Measurements from ENCODE around the gene CXCR1.
"Not testable (repeated sequence)": the region's sequence is repeated elsewhere in the genome, so short reads cannot be mapped to it uniquely, and the experiment has no call there.

Gene CXCR1

DNA sequence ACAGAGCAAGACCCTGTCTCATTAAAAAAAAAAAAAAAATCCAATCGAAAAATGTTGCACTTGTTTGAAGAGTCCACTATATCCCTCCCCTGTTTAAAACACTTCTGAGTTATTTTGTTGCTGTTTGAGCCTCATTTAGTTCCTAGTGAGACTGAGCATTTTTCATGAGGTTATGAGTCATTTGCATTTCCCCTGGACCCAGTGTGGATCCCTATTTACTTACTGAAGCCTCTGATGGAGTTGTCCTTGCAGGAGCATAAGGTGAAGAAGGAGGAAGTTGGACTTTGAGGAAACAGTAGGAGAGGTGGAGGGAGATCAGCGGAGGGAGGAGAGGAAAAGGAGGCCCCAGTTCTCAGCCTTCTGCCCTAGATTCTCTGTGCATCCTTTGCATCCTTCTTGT is 5.1 kb downstream of the CXCR1 start:
- no peak for DNase-seq (ENCODE audit: low read depth in 2 of 2)

- DNase-seq (ENCODE audit: low read depth in 2 of 2), result no peak
These were observed 10.7 kb downstream of the CXCR1 start for GRCh38 chr2:218155953-218156479.

- DNase-seq (ENCODE audit: low read depth in 2 of 2), result no peak
These were observed 14.0 kb downstream of the CXCR1 start for GRCh38 chr2:218152777-218153176.

DNA sequence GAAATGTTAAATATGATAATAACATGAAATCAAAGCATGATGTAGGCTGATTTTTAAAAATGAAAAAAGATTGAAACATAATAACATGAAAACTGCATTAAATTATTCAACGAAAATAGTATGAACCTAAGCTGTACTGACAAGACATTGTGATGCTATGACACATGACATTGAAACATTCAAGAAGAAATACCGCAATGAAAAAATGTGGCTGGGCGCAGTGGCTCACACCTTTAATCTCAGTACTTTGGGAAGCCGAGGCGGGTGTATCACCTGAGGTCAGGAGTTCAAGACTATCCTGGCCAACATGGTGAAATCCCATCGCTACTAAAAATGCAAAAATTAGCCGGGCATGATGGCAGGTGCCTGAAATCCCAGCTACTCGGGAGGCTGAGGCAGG is 14.6 kb downstream of the CXCR1 start:
- DNase-seq (ENCODE audit: low read depth in 2 of 2), result no peak

- no peak for DNase-seq (ENCODE audit: low read depth in 2 of 2)
These were observed 16.8 kb downstream of the CXCR1 start for GRCh38 chr2:218149848-218150440.

DNA sequence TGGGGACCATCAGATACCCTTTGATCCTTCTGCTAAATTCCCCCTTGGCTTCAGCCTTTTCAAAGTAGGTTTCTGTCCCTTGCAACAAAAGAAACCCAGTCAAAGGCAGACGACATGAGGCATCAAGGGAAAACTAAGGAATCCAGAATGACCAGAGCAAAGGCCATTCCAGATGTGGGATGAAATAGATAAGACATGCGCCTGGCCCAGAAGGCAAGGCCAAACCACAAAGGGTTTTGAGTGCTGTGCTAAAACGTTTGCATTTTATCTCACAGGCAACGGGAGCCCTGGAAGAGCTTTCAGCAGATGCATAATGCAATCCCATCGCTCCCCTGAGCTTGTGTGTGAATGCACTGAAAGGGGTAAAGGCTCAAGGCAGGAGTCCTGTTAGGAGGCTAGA is 17.7 kb downstream of the CXCR1 start:
- DNase-seq (ENCODE audit: low read depth in 2 of 2), result no peak

GRCh38 chr2:218146056-218146455 is 20.7 kb downstream of the CXCR1 start:
- DNase-seq (ENCODE audit: low read depth in 2 of 2), result no peak

DNA sequence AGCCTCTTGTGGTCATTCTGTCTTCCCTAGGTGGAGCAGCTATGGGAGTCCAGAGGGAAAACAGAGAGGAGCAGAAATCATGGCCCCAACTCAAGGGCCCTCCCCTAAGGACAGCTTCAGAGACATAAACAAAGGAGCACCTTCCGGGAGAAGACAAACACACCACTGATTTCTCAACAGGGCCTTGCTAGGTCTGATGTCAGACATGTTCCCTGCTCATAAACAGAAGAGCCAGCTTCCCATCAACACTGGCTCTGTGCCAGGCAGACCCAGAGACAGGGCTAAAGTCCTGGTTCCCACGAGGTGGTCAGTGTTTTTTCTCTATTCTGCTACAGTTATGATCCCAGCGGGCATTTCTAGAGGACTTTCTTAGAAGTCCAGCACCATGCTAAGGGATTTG is 21.6 kb downstream of the CXCR1 start:
- no peak for DNase-seq (ENCODE audit: low read depth in 2 of 2)

DNA sequence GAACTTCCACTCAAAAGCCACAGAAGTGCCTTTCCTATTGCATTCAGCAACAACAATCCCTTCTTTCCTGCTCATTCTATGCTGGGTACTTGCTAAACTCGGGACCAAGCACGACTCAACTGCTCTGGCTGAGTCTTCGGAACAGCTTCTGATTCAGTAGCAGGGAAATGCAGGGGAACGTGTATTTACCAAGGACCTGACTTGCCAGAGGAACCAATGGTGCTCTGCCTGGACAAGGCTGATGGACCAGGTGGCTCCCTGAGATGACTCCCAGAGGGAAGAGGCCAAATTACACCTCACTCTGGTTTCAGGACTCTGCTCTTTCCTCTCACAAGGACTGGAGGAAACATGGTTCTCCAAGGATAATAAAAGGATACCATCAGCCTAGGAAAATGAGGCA is 28.7 kb downstream of the CXCR1 start:
- no peak for DNase-seq (ENCODE audit: low read depth in 2 of 2)

DNA sequence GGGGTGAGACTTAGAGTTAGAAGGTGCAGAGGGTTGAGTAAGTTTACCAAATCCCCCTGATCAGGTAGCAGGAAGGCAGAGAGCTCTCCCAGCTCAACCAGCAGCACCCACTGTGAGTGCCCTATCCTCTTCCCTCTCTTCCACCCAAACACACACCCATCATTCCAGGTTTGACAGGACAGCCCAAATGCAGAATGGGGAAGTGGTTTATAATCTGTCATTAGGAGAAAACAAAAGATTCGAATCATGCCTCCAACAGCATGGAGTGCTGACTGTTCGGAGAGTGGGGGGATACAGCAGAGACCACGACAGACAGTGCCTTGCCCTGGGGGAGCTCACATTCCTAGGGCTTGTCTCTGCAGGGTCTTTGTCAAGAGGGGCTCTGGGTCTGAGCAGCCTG is 29.2 kb downstream of the CXCR1 start:
- DNase-seq (ENCODE audit: low read depth in 2 of 2), result no peak

- no peak for DNase-seq (ENCODE audit: low read depth in 2 of 2)
These were observed 35.9 kb downstream of the CXCR1 start for GRCh38 chr2:218130822-218131221.

DNA sequence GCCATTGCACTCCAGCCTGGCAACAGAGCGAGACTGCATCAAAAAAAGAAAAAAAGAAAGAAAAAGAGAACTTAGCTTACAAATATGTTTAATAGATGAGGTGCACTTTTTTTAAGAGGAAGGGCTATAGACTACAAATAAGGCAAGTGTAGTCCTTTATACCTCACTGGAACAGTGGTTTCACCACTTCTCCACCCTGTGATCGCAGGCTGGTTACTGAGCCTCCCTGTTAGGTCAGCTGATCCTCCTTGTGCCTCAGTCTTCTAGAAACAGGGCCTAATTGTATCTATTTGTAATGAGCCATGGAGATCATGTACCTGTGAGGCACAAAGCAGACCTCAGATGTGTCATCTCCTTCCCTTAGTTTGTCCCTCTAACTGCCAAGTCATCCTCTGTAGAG is 36.4 kb downstream of the CXCR1 start:
- no peak for DNase-seq (ENCODE audit: low read depth in 2 of 2)

GRCh38 chr2:218129458-218130135 is 37.2 kb downstream of the CXCR1 start:
- DNase-seq (ENCODE audit: low read depth in 2 of 2), result no peak

DNA sequence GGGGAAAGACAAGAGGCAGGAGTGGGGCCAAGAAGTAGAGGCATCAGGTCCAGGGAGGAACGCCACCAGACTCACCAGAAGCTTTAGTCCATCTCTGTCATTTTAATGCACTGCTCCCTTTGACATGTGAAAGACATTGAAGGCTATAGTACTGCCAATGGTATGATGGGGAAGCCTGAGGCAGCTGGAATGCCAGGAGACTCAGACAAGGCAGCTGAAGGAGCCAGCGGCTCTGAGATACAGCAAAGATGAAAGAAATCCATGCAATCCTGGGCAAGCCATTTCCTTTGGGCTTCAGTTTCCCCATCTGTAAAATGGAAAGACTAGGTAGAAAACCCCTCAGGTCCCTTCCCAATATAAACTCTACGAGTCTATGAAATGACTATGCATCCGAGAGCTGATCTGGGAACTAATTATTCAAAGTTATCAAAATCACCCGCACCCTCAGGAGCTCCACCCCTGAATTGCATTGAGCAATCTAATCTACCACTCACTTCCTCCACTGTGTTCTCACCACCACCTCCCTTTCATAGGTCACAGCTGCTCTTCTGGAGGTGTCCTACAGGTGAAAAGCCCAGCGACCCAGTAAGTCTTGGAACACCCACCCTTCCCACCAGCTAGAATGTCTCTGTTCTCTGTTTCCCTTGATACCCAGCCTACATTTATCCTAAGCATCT is 37.8 kb downstream of the CXCR1 start:
- no peak for DNase-seq (ENCODE audit: low read depth in 2 of 2)

DNA sequence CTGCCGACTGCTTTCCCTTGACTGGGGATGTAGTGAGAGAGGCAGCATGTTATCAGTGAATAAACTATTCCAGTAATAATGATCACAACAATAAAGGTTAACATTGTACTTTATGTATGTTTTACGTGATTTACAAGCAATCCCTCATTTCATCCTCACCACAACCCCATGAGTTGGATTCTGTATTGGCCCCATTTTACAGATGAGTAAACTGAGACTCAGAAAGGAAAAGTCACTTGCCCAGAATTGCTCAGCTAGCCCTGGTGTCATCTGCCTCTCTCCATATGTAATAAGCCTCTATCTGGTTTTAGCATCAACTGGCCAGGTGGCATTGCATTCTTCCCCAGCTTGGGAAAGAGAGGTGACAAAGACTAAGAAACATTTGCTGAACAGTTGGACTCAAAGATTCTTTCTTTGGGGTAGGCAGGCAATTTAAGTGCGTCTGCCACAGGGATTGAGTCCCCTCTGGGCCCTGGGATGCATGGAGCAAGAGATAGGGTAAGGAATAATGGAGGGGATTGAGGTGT is 38.8 kb downstream of the CXCR1 start:
- DNase-seq (ENCODE audit: low read depth in 2 of 2), result no peak

DNA sequence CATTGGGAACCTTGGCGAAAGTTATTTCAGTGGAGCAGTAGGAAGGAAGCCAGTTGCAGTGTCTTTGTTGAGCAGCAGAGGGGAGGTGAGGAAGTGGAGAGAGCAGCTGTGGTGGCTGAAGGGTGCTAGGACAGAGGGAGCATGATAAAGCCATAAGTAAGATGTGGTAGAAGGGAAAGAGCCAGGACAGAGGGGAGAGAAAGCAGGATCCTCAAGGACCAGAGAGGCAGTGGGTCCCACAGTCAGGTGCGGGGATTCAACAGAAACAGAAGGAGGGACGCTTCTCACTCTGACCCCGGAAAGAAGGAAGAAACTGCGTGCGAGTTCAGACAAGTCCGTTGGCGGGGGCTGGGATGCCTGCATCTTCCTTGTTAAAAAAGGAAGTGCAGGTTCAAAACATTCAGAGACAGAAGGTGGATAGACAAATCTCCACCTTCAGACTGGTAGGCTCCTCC is 41.1 kb downstream of the CXCR1 start, which contains the start of gene CXCR2:
Gene CXCR2, plus strand, starts transcription at position 403 of the 455 bp plus-strand sequence. CDS start 8,774 bp downstream, outside the sequence.
- DNase-seq (ENCODE audit: low read depth in 2 of 2), result no peak

- DNase-seq (ENCODE audit: low read depth in 2 of 2), result no peak
These were observed 41.7 kb downstream of the CXCR1 start for GRCh38 chr2:218125095-218125494.

GRCh38 chr2:218123986-218124385 is 42.8 kb downstream of the CXCR1 start:
- DNase-seq (ENCODE audit: low read depth in 2 of 2), result no peak

GRCh38 chr2:218122286-218122685 is 44.5 kb downstream of the CXCR1 start:
- DNase-seq (ENCODE audit: low read depth in 2 of 2), result not testable (repeated sequence)

- not testable (repeated sequence) for DNase-seq (ENCODE audit: low read depth in 2 of 2)
These were observed 45.0 kb downstream of the CXCR1 start for GRCh38 chr2:218121789-218122188.

Data from fibroblast of skin of left biceps (primary cell).